Hepatocyte (in vitro differentiated cells): ENCODE measurements around the gene PPP4R1.

ENCODE experiments used
- EZH2 ChIP-seq: fragments of 200-600 bp; sonication (generic); IDR thresholded peaks from 2 replicates; pipeline ENCODE4 v1.6.1; 2016; ENCODE audit warnings: antibody characterized with exemption, mild to moderate bottlenecking, borderline replicate concordance
- TF ChIP-seq, protein P1 (sequence below): fragments of 200-600 bp; sonication (generic); IDR thresholded peaks from 2 replicates; pipeline ENCODE4 v1.5.1; 2016; ENCODE audit warnings: antibody characterized with exemption, mild to moderate bottlenecking; ENCODE audit not compliant: poor library complexity

GRCh38 chr18:9561759-9562158 is 52.6 kb downstream of the PPP4R1 start:
- TF ChIP-seq, protein P1, sequence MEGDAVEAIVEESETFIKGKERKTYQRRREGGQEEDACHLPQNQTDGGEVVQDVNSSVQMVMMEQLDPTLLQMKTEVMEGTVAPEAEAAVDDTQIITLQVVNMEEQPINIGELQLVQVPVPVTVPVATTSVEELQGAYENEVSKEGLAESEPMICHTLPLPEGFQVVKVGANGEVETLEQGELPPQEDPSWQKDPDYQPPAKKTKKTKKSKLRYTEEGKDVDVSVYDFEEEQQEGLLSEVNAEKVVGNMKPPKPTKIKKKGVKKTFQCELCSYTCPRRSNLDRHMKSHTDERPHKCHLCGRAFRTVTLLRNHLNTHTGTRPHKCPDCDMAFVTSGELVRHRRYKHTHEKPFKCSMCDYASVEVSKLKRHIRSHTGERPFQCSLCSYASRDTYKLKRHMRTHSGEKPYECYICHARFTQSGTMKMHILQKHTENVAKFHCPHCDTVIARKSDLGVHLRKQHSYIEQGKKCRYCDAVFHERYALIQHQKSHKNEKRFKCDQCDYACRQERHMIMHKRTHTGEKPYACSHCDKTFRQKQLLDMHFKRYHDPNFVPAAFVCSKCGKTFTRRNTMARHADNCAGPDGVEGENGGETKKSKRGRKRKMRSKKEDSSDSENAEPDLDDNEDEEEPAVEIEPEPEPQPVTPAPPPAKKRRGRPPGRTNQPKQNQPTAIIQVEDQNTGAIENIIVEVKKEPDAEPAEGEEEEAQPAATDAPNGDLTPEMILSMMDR, result no peak
- TF ChIP-seq EZH2, result no peak
